Stimulated activated CD4-positive, alpha-beta T cell treated with anti-CD3 and anti-CD28 coated beads, Interleukin-1b, Interleukin-23, amount 100 ng/mL, for 1 hour (primary cell): Measurements from ENCODE around the gene MYH6.

Source experiments
- DNase-seq, 2 donors: peaks; one replicate each; pipeline ENCODE4 v3.0.0-alpha.2; 2020; ENCODE audit warnings: low read depth in 2 of 2

The MYH6 gene

DNA sequence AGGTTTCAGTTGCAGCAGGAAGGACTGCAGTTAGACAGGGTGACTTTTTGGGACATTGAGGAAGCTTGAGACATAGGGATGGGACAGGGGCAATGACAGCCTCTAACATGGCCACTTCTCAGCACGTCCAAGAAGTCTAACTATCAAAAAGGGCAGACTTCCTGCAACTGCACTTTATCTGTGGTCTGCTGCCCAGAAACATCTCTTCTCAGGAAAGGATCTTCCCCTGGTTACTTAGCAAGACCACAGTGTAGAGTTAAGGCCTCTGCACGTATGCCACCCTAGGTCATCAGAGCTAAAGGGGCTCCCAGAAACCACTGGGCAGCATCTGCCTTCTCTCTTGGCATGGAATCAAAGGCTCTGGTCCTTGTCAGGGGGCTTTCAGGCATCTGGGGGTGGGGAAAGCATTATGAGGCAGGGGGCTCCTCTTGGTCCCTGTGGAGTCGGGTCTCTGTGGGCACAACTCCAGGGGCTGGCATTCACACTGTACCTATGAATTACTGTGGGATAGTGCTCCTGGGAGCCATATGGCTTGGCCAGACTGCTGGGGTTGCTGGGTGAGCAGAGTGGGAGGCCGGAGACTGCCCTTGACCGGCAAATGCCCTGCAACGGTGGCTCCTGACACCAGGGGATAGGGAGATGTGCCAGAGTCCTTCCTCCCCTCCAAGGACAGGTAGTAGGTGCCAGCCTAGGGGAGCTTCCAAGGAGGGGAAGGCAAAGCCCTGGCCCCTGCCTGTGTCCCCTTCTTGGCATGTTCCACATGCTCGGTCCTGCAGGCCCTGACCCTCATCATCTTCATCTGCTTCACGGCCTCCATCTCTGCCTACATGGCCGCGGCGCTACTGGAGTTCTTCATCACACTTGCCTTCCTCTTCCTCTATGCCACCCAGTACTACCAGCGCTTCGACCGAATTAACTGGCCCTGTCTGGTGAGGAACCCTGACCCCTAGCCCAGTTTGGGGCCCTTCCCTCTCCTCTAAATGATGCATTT, 30.2 kb downstream of the MYH6 start:
- no peak for DNase-seq

DNA sequence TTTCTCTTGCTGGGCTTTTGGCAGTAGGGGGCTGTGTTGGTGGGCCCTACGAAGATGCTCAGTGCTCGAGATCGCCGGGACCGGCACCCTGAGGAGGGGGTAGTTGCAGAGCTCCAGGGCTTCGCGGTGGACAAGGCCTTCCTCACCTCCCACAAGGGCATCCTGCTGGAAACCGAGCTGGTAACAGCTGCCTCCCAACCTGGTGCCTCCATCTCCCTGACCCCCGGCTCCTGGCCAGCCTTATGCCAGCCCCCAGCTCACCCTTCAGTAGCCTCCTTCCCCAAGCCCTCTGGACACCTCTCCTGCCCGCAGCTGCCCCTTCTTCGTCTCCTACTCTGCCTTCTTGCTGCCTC, 30.9 kb downstream of the MYH6 start:
- no peak for DNase-seq

DNA sequence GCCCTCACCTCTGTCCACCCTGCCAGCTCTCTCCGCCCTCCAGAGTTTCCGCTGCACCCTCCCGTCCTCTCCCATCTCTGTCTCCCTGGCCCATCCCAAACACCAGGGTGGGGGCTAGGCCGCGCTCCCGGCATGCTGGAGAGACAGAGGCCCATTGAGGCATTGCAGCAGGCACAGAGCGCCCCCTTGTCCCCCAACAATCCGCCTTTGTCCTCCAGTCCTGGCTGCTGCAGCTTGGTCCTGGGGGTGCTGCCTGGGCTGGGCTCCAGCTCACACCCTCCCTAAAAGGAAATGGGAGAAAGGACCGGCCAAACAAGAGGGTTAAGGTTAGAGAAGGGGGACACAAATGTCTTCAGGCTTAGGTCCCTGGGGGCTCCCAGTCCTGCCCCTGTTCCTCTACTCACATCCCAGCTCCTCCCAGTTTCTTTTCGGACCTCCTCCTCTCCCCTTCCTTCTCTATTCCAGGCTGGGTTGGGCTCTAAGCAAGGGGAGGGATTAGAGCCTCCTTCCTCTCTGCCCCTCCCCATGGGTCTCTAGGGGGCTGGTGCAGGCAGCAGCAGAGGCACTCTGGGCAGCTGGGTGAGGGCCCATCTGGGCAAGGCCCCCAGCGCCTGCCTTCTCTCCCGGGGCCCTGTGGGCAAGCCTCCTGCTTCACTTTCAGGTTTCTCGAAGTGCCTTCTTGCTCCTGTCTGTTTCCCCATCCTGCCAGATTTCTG, 31.4 kb downstream of the MYH6 start, which contains the start of gene CMTM5:
CMTM5 (plus strand) TSS at position 565 of the 716 bp plus-strand sequence. CDS start 206 bp downstream, outside the sequence.
- no peak for DNase-seq

GRCh38 chr14:23375527-23376251, 32.4 kb downstream of the MYH6 start:
- no peak for DNase-seq

GRCh38 chr14:23373041-23373440, 35.0 kb downstream of the MYH6 start:
- no peak for DNase-seq

DNA sequence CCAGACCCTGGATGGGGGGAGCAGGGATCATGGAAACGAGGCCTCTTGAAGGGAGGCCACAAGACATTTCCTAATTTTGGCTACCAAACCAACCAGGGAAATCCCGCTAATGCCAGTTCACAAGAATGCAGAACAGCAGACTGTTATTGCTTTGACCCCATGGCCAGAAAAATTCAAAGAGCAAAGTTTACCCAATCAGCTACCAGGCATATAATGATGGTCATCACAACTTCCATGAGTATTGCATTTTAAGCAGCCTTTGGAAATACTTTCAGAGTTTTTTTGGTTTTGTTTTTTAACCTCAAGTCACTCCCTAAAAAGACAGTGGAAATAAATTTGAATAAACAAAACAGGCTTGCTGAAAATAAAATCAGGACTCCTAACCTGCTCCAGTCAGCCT, 35.6 kb downstream of the MYH6 start, which contains the start of gene IL25:
IL25 (plus strand) TSS at position 301 of the 400 bp plus-strand sequence.
- no peak for DNase-seq

DNA sequence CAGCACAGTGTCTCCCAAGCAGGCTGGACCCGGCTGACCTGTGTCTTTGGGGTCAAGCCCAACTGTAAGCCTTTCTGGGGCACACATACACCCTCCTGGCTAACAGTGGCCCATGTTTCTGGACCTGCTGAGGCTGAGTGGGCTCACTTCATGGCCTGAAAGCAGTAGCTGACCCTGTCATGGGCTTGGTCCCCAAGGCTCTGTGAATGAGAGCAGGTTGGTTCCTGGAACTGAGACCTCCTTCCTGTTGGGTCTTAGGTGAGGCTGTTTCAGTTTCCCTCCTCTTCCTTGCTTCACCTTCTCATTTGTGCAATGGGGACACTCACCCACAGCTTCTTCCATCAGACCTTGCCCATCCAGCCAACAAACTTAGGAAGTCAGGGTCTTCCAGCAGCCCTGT, 36.2 kb downstream of the MYH6 start:
- no peak for DNase-seq

DNA sequence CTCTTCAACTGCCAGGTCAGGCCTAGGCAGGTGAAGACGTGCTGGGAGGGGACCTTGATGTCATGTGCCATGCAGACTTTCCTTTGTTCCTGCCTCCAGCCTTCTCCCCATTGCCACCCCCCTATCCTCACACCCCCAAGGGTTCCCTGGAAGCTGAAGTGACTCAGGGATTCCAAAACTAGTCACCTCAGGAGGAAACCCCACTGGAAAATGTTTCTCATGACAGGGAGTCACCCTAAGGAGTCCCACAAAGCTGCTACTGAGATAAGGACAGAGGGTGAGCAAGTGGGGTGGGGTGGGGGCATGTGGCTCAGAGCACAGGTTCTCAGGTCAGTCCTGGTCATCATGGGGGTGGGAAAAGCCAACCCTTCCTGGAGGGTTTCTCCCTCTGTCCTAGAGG, 37.9 kb downstream of the MYH6 start:
- no peak for DNase-seq

DNA sequence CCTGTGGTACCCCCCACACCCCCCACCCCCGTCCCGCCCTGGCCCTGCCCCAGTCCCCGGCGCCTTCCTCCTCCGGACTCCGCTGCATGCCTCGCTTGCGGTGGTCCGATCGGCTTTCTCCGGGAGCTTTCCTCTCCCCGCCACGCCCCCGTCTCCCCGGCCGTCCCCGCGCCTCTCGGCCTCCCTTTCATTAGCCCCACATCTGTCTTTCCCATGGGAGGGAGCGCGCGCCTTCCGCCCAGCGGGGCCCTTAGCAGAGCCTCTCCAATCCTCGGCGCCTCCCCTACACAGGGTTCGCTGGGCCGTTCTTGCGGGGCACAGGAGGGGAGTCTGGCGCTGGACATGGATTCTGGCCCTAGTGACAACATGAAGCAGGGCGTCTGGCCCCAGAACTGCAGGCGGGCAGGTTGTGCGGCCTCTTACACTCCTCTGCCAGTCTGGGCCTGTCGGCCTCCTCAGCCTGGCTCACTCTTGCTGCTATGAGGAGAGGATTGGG, 41.6 kb downstream of the MYH6 start:
- no peak for DNase-seq

DNA sequence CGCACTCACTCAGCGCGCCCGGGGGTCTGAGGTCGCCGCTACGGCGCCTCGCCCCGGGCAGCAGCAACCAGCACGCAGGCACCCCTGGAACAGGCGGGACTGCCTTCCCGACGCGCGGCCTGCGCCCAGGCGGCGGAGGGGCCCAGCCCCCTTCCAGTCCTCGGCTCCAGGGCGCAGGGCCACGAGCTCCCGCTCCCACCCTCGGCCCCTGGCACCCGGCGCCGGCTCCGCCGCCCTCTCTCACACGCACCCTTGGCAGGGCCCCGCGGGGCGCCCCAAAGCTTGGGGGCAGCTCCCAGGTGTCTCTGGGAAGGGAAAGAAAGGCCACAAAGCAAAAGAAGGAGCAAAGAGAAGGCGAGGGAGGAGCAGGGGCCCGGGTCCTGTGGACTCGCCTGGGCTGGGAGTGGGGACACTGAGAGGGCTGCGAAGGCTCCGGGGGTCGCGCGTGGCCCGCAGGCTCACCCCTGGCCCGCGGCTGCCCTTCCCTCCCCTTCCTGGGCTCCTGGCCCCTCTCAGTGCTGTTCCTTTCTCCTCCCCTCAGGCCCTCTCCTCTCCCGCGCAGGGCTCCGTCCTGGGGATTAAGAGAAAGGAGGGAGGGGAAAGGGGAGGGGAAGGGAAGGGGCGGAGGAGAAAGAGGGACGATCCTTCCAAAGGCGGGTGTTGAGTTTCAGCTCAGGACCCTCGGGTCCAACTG, 42.2 kb downstream of the MYH6 start:
- DNase-seq: no peak

- no peak for DNase-seq
Measured at GRCh38 chr14:23365036-23365731, 42.9 kb downstream of the MYH6 start, which contains the start of gene EFS. EFS (minus strand) TSS chr14:23365172; CDS start chr14:23365025, 147 bp downstream.

DNA sequence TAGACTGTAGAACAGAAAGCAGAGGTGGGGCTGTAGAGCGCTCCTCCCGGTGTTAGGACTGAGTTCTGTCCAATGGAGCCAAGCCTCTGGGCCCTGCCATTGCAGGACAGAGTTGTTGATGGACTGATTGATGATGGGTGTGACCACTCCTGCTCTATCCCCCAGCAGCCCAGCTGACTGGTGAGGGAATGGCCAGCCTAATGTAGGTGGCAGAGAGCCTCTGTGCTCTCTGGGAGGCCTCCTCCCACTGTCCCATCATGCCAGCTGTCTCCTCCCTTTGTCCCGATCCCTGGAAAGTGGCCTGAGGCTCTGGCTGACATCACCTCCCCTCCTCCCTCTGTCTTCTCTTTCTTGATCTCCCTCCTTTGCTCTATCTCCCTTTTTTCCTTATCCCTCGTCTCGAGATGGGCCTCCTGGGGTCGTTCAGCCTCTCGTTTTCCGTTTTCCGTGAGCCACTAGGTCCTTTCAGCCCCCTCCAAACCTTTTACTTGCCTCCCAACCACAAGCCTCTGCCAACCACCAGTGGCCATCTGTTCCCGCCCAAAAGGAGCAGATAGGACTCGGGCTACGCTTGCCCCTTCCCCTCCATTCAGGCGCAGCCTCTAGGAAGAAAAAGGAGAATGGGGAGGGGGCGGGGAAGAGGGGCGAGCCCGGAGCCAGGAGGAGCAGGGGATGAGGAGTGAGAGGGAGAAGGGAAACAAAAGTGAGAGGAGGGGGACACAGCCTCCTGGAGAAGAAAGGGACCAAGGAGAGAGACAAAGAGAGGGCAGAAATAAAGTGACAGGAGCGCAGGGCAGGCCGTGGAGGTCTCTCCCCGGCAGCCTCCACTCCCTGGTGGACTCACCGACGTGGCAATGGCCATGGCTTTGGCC, 43.7 kb downstream of the MYH6 start:
- no peak for DNase-seq

- no peak for DNase-seq
Measured at GRCh38 chr14:23362200-23362599, 45.9 kb downstream of the MYH6 start.

DNA sequence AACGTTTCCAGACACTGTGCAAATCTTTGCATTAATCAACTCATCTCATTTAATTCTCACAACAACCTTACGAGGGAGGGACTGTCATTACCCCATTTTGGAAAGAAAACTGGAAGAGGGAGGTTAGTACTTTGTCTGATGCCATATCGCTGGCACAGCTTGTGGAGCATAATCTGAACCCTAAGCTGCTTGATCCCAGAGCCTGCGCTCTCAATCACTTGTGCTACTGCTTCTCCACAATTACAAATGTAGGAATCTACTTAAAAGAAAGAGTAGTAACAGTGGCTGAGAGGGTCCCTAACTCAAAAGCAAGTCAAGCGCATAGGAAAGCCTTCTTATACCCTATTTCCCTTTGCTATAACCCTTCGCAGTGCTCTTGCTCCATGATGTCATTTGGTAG, 46.3 kb downstream of the MYH6 start:
- no peak for DNase-seq

- DNase-seq: no peak
Measured at GRCh38 chr14:23361320-23361719, 46.8 kb downstream of the MYH6 start.

DNA sequence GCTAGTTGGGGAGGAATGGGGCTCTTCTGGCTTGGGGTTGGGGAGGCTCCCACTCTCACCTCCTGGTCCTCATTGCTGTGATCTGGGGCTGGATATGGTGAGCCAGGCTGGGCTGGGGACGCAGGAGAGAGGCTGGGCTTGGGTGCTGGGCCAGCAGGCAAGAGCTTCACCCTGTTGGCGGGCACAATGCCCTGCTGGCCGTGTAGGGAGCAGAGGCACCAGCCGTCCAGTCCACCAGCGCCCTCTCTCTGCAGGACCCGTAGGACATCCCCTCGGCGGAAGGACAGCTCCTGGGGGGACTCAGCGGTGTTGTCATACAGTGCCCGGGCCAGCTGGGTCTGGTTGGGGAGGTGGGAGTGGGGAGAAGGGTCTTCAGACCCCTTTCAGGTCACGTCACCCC, 47.6 kb downstream of the MYH6 start:
- no peak for DNase-seq

DNA sequence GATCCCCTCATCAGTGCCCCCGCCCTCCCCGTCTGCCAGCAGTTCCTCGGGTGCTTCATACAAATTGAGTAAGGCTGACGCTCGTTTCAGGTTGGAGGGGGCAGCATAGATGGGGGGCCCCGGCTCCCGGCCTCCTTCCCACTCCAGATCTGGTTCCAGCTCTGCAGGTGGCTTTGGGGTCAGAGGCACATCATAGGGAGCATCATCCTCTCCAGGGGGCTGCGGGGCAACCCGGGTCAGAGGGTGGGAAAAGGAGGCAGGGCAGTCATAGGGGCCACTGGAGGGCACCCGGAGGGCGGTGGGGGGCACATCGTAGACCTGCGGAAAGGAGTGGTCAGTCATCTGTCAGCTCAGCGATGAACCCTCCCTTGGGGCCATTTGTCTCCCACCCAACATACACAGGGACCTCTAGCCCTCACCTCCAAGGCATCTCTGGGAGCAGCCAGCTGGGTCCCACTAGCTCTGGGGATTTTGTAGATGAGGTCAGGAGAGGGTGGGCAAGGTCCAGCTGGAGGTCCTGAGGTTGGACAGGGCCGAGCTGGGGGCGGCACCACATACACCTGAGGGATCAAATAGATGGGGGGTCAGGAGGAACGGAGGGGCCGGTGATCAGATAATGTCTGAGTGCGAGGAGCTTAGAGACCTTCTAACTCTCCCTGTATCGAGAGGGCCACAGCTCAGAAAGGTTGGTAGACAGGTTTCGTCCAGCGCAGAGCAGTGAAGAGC, 48.2 kb downstream of the MYH6 start:
- DNase-seq: no peak

GRCh38 chr14:23359167-23359626, 48.9 kb downstream of the MYH6 start:
- DNase-seq: no peak
